HTR-8/SVneo (cell line): ENCODE measurements around the gene GSN.

Experiments
- DNase-seq: peaks from one replicate; pipeline ENCODE4 v3.0.0; 2011; ENCODE audit warnings: low spot score, mixed read lengths; ENCODE audit not compliant: insufficient read length
- FAIRE-seq: peaks from 2 replicates; lab custom pipeline; 2011; peaks lifted over from hg19 to GRCh38; lab: Jason Lieb, UNC

Gene GSN

DNA sequence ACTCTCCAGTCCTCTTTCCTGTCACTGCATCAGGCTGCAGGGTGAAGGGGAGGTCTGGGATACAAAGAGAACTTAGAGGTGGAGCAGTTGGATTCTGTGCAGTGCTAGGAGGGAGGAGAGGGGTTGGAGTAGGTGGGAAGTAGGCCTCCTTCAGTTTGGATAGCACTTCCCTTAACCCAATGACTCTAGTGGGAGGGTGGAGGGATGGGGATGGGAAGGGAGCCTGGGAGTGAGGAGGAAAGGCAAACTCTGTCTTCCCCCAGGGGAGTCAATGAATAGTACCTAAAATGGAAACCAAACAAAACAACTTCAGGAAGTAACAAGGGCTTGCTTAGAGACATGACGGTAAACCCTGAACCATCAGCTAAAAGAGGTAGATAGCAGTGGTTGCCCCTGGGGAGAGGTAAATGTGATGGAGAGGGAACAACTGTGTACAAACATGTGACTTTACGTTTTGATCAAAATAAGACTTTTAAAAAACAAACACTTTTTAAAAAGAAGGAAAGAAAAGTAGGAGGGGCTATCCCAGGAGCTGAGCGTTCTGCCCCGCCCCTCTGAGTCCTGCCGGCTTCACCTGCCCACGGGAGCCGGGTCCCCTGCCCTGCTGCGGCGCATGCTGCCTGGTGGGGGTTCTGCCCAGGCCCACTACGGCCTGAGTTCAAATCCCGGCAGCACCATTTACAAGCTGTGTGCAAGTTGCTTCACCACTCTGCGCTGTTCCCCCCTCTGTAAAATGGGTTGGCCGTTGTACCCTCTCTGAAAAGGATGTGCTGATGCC lies 30.9 kb downstream of the GSN start:
- DNase-seq, result no peak
- no peak for FAIRE-seq

DNA sequence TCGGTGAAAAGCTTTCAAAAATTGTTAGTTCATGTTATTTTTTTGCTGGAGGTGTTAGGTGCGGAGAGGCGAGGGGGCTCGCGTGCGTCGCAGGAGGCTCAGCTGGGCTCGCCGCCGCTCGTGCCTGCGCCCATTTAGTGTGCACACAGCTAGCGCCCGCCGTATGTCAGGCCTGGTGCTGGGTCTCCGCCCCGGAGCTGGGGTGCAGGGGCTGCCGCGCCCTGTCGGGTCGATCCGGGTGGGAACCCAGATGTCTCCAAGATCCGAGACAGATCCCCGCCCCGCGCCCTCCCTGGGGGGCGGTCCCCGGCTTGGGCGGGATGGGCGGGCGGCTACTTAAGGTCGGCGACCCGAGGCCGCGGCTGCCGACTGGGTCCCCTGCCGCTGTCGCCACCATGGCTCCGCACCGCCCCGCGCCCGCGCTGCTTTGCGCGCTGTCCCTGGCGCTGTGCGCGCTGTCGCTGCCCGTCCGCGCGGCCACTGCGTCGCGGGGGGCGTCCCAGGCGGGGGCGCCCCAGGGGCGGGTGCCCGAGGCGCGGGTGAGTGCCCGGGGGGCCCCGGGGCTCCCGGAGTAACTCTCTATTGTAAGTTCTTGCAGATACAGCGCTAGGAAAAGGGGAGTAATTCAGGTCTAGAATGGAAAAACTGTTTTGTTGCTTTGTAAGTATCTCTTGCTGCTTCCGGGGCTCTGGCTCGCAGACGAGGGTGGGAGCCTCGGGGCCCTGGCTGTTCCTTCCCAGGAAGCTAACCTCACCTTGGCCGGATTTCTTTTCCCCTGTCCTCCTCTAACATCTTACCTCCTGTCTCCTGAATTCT lies 31.7 kb downstream of the GSN start:
- FAIRE-seq, result no peak
- DNase-seq, result peak; percentile 34

GRCh38 chr9:121300283-121301119 lies 32.5 kb downstream of the GSN start:
- FAIRE-seq, result no peak
- no peak for DNase-seq

DNA sequence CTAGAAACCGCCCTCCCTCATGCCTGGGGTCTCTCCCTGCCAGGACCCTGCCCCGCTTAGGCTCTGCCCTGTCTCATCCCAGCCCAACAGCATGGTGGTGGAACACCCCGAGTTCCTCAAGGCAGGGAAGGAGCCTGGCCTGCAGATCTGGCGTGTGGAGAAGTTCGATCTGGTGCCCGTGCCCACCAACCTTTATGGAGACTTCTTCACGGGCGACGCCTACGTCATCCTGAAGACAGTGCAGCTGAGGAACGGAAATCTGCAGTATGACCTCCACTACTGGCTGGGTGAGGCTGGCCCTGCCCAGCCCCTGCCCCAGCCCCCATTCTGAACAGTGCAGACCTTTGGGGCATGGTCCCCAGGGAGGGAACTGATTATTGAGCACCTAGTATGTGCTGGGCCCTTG lies 33.9 kb downstream of the GSN start:
- no peak for DNase-seq
- FAIRE-seq, result no peak

GRCh38 chr9:121302341-121302740 lies 34.4 kb downstream of the GSN start:
- DNase-seq (no peak), FAIRE-seq (no peak)

- DNase-seq (no peak), FAIRE-seq (no peak)
Observed at GRCh38 chr9:121302786-121303185, 34.8 kb downstream of the GSN start.

GRCh38 chr9:121303456-121304451 lies 35.8 kb downstream of the GSN start:
- DNase-seq (no peak), FAIRE-seq (no peak)

DNA sequence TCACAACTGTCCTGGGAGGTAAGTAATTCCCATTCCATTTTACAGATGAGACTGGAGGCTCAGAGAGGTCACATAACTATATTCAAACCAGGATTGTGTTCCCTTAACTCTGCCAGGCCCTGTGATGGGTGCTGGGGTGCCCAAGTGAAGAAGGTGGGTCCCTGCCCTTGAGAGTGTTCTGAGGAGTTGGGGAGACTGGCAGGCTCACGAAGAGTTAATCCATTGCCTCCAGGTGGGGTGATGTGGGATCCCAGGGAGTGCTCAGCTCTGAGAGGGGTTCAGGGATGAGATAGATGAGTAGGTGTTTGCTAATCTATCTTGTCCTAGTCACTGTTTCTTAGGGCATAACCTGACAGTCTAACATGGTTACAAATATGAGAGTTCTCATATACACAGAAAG lies 36.7 kb downstream of the GSN start:
- no peak for DNase-seq
- FAIRE-seq, result no peak

DNA sequence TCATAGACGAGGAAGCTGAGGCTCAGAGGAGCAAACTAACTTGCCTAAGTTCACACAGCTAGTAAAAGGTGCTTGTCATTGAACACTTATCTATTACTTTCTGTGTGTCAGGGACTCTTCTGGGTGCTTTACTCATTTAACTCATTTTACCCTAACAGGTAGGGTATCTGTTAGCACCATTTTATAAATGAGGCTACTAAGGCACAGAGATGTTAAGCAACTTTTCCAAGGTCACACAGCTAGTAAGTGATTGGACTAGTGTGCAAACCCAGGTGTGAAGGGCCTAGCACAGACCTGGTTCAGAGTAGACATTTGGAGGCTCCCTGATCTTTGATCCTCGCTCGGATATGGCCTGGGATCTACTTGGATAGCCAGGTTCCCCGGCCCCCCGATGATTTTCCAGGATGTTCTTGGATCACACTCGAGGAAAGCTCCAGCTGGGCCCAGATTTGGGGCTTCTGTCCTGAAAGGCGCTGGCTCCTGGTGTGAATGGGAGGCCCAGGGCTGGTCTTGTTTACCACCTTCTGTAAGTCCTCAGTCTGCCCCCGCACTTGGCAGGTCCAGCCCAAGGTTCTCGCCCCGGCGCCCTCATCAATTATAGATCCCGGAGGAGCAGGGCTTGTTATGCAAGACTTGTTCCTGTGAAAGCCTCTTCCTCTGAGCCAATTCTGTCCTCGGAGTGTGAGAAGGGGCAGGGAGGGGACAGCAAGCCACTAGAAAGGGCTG lies 37.5 kb downstream of the GSN start:
- DNase-seq, result no peak
- FAIRE-seq, result no peak

GRCh38 chr9:121307976-121308375 lies 40.0 kb downstream of the GSN start:
- DNase-seq, result no peak
- FAIRE-seq, result no peak

- FAIRE-seq (no peak), DNase-seq (no peak)
Observed at GRCh38 chr9:121308765-121309164, 40.8 kb downstream of the GSN start.

- DNase-seq (no peak), FAIRE-seq (no peak)
Observed at GRCh38 chr9:121309171-121309570, 41.2 kb downstream of the GSN start.

GRCh38 chr9:121309833-121310425 lies 42.0 kb downstream of the GSN start:
- FAIRE-seq, result no peak

DNA sequence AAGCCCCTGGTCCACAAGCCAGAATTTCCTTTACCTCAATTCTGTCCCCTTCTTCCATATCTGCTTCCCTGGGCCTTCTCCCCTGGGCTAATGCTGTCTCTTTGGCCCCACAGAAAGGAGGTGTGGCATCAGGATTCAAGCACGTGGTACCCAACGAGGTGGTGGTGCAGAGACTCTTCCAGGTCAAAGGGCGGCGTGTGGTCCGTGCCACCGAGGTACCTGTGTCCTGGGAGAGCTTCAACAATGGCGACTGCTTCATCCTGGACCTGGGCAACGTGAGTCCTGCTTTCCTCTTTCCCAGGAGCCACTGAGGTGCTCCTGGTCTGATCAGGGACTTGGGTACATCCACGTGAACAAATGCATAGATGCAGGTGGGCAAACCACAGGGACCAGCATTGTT lies 42.6 kb downstream of the GSN start:
- DNase-seq (no peak), FAIRE-seq (no peak)

More at GRCh38 chr9:121309833-121310425, 42.0 kb downstream of the GSN start:
- no peak for DNase-seq

DNA sequence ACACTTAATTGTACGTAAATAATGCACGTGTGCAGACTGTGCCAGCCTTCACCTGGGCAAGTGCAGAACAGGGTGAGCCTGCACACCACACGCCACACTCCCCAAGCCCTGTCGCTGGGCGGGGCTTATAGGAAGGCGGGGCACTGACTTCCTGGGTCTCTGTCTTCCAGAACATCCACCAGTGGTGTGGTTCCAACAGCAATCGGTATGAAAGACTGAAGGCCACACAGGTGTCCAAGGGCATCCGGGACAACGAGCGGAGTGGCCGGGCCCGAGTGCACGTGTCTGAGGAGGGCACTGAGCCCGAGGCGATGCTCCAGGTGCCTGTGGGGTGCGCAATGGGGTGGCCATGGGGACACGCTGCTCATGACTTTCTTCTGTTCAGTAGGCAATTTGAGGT lies 44.2 kb downstream of the GSN start:
- DNase-seq (no peak), FAIRE-seq (no peak)

GRCh38 chr9:121313458-121314152 lies 45.6 kb downstream of the GSN start:
- no peak for DNase-seq
- FAIRE-seq, result no peak

DNA sequence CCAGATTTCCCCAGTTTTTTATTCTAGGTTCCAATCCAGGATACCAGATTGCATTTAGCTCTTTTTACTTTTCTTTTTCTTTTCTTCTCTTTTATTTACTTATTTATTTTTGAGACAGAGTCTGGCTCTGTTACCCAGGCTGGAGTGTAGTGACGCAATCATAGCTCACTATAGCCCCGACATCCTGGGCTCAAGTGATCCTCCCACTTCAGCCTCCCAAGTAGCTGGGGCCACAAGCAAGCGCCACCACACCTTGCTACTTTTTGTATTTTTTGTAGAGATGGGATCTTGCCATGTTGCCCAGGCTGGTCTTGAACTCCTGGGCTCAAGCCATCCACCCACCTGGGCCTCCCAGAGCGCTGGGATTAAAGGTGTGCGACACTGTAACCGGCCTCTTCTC lies 48.4 kb downstream of the GSN start:
- FAIRE-seq (no peak), DNase-seq (no peak)

DNA sequence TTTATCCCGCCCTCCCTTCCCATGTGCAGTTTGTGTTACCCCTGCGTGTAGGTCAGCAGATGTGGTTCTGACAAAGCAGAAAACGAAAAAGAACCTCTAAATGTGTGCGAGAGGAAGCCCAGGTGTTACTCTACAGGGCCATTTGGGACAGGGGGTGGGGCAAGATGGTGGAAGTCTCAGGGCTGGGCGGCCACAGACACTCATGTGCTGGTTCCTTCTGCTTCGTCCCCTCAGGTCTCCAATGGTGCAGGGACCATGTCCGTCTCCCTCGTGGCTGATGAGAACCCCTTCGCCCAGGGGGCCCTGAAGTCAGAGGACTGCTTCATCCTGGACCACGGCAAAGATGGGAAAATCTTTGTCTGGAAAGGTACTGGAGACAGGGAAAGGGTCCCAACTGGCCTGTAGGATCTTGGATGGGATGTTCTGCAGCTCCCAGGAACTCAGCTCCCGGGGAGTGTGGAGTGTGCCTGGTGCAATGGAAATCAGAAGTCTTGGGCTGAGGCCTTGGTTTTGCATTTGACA lies 49.0 kb downstream of the GSN start:
- no peak for FAIRE-seq

More for the DNA sequence above, 49.0 kb downstream of the GSN start:
- DNase-seq, result no peak
